Testis (tissue), 3 donors: ENCODE results near the gene MYBPC1. TPM values are rescaled to one million over a fixed set of nuclear protein-coding genes. Genes with fewer than 3 reads are reported as not detected.

Experiments used
- DNase-seq: peaks from one replicate; pipeline ENCODE4 v3.0.0-alpha.2; 2019
- H3K27ac ChIP-seq, 2 donors: fragments of 200-600 bp; sonication (generic); one replicate each; pipeline ENCODE4 v1.5.1; 2019
- H3K27me3 ChIP-seq: fragments of 200-600 bp; sonication (generic); one replicate; pipeline ENCODE4 v1.5.1; 2019
- H3K36me3 ChIP-seq: fragments of 200-600 bp; sonication (generic); one replicate; pipeline ENCODE4 v1.5.1; 2017; ENCODE audit warnings: low read depth; ENCODE audit errors: missing control alignments
- H3K4me1 ChIP-seq: fragments of 200-600 bp; sonication (generic); one replicate; pipeline ENCODE4 v1.5.1; 2019
- H3K4me3 ChIP-seq, 2 donors: fragments of 200-600 bp; sonication (generic); one replicate each; pipeline ENCODE4 v1.5.1; 2017 to 2019
- H3K9me3 ChIP-seq: fragments of 200-600 bp; sonication (generic); one replicate; pipeline ENCODE4 v1.5.1; 2017
- POLR2A ChIP-seq: fragments of 450-650 bp; IDR thresholded peaks from one replicate; pipeline ENCODE4 v1.6.1; 2017; ENCODE audit warnings: antibody characterized with exemption, mild to moderate bottlenecking, moderate library complexity
- WGBS, 2 donors: methylation state at CpG; one replicate each; pipeline ENCODE4 v1.1.5; 2018; 5-methylcytosine and 5-hydroxymethylcytosine counted together
- intact Hi-C: fragments of 100-400 bp; cut with DNase I; formaldehyde crosslinking; loops from one replicate; pipeline ENCODE4 v1.15.1; 2023; ENCODE audit warnings: low total_unique reads
- polyA plus RNA-seq: library from polyadenylated mRNA; stranded (reverse); fragments of 350-450 nt; fragmentation: Illumina TruSeq; extraction: RNeasy Lipid Tissue Mini Kit (QIAGEN cat#74804); gene quantifications from one replicate; pipeline ENCODE4 v1.2.3, GENCODE V29; 2014; ENCODE audit warnings: low read depth, low replicate concordance; ENCODE audit not compliant: insufficient read depth
- total RNA-seq, 2 donors: library from RNA; depleted of rRNA; stranded (reverse); fragments of >200 nt; gene quantifications; one replicate each; pipeline ENCODE4 v1.2.3, GENCODE V29; 2016
- TF ChIP-seq, protein P1 (sequence below), 3 experiments: fragments of 450-650 bp in 2 of 3; fragments of 200-600 bp in 1 of 3; sonication (generic) in 1 of 3; IDR thresholded peaks; one replicate each; pipeline ENCODE4 v1.5.1; 2016 to 2019; ENCODE audit warnings: antibody characterized with exemption in 3 of 3, mild to moderate bottlenecking in 2 of 3, moderate library complexity in 1 of 3

Gene MYBPC1
- total and polyA plus RNA-seq, 3 donors from 2014 or later: 2.5 to 31.2 (median 3.7) TPM

DNA sequence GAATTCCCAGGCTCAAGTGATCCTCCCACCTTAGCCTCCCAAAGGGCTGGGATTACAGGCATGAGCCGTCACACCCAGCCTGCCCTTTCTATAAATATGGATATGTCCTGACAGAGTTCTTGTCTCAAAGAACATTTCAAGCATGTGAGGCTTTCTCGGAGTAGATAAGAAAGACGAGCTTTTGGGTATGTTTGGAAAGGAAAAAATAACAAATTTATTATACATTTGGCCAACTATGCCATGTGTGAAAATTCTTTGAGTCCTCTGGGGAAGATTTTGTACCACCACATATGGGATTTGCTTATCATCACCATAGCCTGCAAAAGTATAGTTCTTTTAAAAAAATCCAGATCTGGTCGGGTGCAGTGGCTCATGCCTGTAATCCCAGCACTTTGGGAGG lies 23.7 kb upstream of the MYBPC1 start:
- no peak for TF ChIP-seq POLR2A
- TF ChIP-seq, protein P1, sequence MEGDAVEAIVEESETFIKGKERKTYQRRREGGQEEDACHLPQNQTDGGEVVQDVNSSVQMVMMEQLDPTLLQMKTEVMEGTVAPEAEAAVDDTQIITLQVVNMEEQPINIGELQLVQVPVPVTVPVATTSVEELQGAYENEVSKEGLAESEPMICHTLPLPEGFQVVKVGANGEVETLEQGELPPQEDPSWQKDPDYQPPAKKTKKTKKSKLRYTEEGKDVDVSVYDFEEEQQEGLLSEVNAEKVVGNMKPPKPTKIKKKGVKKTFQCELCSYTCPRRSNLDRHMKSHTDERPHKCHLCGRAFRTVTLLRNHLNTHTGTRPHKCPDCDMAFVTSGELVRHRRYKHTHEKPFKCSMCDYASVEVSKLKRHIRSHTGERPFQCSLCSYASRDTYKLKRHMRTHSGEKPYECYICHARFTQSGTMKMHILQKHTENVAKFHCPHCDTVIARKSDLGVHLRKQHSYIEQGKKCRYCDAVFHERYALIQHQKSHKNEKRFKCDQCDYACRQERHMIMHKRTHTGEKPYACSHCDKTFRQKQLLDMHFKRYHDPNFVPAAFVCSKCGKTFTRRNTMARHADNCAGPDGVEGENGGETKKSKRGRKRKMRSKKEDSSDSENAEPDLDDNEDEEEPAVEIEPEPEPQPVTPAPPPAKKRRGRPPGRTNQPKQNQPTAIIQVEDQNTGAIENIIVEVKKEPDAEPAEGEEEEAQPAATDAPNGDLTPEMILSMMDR (IDR thresholded peaks at IDR 0.05): no peak
- Histone ChIP-seq H3K27me3 (no peaks in the 10 kb centered on the region), H3K27ac (no peak overlapping the region), H3K4me1 (no peaks in the 10 kb centered on the region), H3K36me3 (no peaks in the 10 kb centered on the region), H3K9me3 (no peaks in the 10 kb centered on the region), H3K4me3 (no peak overlapping the region)
- intact Hi-C loops: no loop called here
- 56 to 70% methylated on average over 4 of the region's 4 CpGs for WGBS, 2 donors
- no peak for DNase-seq

DNA sequence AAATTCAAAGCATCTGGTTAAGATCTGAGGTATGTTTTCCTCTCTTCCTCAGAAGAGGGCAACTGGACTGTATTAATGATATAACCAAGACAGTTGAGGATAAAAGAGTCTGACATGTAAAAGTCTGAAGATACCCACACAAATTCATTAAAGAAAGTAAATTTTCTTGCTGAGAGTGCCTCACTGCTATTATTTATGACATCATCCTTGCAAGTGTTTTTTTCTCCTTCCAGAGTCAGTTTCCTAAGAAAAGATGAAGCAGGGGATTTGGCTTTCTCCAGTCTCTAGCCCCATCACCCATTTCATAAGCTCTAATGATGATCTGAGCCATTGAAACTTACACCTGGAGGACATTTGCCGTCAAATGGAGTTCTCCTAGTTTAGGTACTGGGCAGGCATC lies 21.0 kb upstream of the MYBPC1 start:
- DNase-seq: no peak
- TF ChIP-seq, protein P1 (IDR thresholded peaks at IDR 0.05): no peak
- no peak for TF ChIP-seq POLR2A
- Histone ChIP-seq H3K27ac (no peak overlapping the region), H3K27me3 (no peaks in the 10 kb centered on the region), H3K4me1 (no peaks in the 10 kb centered on the region), H3K9me3 (no peaks in the 10 kb centered on the region), H3K4me3 (no peak overlapping the region), H3K36me3 (no peaks in the 10 kb centered on the region)
- WGBS, 2 donors: 95 to 100% methylated on average over 1 of the region's 1 CpG
- intact Hi-C loops: no loop called here

DNA sequence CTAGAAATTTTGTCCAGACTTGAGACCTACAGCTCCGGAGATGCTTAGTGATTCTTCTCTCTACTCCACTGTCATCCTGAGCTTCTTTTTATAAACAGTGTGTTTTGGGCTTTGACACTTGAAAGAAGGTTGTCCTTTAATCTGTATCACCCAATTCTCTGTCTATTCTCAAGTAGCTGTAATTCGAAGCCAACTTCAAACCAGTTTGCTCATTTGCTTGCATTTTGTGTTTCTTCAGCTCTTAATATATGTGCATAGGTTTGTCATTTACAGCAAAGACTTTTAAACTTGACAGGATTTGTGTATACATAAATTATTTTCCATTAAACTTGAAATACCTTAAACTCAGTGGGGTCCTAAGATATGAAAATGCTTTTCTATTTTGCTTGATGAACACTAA lies 16.4 kb upstream of the MYBPC1 start:
- H3K27ac ChIP-seq: no peak overlapping the region
- H3K9me3 ChIP-seq: no peaks in the 10 kb centered on the region
- no peak for DNase-seq
- no peaks in the 10 kb centered on the region for H3K27me3 ChIP-seq
- no peak for TF ChIP-seq POLR2A
- TF ChIP-seq, protein P1 (IDR thresholded peaks at IDR 0.05): no peak
- H3K36me3 ChIP-seq: no peaks in the 10 kb centered on the region
- no peak overlapping the region for H3K4me3 ChIP-seq
- H3K4me1 ChIP-seq: no peaks in the 10 kb centered on the region
- 79 to 80% methylated on average over 2 of the region's 2 CpGs for WGBS, 2 donors
- intact Hi-C loops: no loop called here

DNA sequence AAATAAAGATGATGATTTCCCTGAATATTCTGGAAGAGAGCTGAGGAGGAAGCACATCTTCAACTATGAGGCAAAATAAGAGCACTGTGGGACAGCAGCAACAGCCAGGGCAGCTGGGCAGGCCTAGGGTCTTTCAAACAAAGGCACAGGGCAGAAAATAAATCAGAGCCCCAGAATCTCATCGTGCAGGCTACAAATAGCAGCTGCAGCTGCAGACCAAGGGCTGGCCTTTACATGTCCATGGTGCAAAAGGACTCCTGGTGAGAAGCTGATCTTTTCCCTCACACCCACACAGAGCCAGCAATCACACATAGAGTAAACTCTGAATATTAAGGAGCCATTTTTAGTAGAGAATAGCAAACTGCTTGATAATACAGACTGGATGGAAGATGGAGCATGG lies 13.6 kb upstream of the MYBPC1 start:
- no peak for TF ChIP-seq POLR2A
- TF ChIP-seq, protein P1 (IDR thresholded peaks at IDR 0.05): no peak
- no peak overlapping the region for H3K27ac ChIP-seq
- 35 to 38% methylated on average over 1 of the region's 1 CpG for WGBS, 2 donors
- no peaks in the 10 kb centered on the region for H3K27me3 ChIP-seq
- H3K4me3 ChIP-seq: no peak overlapping the region
- intact Hi-C loops: no loop called here
- H3K4me1 ChIP-seq: no peaks in the 10 kb centered on the region
- no peaks in the 10 kb centered on the region for H3K36me3 ChIP-seq
- DNase-seq: no peak
- H3K9me3 ChIP-seq: no peaks in the 10 kb centered on the region

DNA sequence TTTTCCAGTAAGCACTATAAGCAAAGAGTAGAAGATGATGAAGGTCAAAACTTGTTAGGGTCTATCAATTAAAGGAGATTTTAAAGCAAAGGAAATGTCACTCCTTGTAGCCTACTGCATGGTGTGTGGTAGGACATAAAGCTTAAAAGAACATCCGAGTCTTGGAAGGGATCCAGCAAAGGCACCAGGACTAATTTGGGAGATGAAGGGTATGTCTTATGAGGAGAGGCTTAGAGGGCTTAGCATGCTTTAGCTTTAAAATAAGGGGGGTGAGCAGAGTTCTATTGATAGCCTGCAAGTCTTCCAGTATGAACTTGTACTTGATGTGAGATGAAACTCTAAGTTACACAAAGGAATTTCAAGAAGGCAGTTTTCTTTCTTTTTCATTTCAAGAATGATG lies 11.8 kb upstream of the MYBPC1 start:
- Histone ChIP-seq H3K9me3 (no peaks in the 10 kb centered on the region), H3K36me3 (no peaks in the 10 kb centered on the region), H3K27me3 (no peaks in the 10 kb centered on the region), H3K4me3 (no peak overlapping the region), H3K27ac (no peak overlapping the region), H3K4me1 (no peaks in the 10 kb centered on the region)
- intact Hi-C loops: no loop called here
- no peak for DNase-seq
- TF ChIP-seq, protein P1 (IDR thresholded peaks at IDR 0.05): no peak
- WGBS, 2 donors: 50 to 61% methylated on average over 1 of the region's 1 CpG
